Suppressor macrophage treated with lipopolysaccharide for 4 hours (primary cell): Measurements from ENCODE around the gene PAPPA.
A peak's percentile ranks its signal among the peaks of the same experiment; 100 is the strongest.

ENCODE experiments used
- DNase-seq: peaks from one replicate; pipeline ENCODE4 v3.0.0-alpha.2; 2020

PAPPA gene

DNA sequence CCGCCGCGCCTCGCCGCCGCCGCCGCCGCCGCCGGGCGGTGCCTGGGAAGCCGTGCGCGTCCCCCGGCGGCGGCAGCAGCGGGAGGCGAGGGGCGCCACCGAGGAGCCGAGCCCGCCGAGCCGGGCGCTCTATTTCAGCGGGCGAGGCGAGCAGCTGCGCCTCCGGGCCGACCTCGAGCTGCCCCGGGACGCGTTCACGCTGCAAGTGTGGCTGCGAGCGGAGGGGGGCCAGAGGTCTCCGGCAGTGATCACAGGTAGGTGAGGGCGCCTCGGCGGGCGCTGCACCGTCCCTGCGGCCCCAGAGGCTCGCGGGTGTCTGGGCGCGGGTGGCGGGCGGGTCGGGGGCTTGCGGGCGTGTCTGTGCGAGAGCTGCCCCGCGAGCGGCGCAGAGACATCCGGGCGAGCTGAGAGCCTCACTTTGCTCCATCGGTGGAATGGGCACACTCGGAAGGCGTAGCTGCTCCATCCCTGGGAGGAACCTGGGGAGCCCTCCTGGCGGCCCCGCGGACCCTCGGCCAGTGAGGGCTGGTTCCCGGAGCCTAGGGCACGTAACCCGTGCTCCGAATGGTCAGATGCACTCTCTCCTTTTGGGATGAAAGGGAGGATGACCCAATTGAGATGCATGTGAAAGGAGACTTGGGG, 864 bp downstream of the PAPPA start:
- no peak for DNase-seq

DNA sequence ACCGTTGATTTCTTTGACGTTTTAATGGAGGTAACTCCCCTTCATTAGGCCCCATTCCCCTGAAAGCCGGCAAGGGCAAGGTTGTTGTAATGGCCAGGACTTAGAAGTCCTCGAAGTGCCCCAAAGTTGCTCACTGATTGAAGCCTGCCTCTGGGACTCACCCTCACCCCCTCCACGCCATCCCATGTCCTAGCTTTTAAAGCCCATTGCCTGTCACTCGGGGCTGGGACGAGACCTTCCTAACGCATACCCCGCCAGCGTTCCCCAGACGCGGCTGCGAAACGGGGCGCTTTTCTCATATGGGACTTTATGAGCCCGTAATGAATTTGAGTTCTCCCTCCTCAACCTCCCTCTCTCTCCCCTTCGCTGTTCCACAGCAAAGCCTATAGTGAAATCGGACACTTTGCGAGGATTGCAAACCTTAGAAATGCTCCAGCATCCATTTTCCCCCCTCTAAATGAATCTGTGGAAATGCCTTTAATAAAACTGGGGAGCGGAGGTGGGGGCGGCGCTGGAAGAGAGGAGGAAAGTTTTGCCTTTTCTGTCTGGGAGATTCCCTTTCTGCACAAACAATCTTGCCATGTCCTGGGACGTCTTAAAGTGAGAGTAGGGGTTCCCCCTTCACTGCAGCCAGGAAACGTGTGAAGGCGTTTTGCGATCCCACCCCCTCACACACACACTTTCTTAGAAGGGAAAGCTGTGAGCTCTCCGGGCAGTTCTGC, 1.5 kb downstream of the PAPPA start:
- DNase-seq: no peak

DNA sequence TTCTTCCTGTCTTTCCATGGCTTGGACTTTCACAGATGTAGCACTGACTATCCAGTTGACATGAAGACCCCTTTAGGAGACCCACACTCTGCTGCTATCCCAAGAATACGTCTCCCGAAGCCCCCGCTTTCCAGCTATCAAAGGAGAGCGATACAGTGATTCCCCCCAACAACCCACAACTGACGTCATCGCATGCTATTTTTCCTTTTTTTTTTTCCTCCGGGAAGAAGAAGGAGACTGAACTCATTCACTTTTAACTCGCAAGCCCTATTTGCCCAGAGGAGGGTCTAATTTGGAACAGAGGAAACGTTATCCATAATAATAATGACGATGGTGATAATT, 2.1 kb downstream of the PAPPA start:
- no peak for DNase-seq

DNA sequence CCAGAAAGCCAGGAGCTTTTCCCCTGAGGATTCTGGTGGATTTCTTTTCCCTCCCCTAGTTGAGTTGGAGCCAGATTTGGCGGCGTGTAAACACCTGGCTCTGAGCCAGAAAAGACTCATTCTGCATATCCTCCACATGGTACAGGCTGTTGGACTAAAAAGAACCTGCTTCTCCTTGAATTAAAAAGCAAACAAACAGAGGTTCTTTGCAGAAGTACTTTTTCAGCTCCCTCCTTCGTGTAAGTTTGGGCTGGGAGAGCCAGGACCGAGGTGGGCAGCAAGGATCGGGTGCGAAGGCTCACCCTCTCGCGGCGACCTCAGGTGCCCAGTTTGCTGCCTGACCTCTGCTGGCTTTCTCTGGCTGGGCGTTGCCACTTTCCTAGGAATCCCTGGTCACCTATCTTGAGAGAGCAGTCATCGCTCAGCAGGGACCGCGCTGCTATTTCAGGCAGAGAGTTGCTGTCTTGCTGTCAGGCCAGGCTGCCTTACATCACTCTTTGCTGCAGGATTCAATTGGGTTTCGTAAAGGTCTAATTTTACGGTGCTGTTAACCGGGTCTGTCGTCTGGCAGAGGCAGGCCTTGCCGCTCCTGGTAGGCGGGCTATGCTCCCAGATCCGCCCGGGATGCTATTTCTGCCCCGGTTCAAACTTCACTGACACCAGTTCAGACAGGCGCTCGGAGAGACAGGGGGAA, 3.2 kb downstream of the PAPPA start:
- no peak for DNase-seq

DNA sequence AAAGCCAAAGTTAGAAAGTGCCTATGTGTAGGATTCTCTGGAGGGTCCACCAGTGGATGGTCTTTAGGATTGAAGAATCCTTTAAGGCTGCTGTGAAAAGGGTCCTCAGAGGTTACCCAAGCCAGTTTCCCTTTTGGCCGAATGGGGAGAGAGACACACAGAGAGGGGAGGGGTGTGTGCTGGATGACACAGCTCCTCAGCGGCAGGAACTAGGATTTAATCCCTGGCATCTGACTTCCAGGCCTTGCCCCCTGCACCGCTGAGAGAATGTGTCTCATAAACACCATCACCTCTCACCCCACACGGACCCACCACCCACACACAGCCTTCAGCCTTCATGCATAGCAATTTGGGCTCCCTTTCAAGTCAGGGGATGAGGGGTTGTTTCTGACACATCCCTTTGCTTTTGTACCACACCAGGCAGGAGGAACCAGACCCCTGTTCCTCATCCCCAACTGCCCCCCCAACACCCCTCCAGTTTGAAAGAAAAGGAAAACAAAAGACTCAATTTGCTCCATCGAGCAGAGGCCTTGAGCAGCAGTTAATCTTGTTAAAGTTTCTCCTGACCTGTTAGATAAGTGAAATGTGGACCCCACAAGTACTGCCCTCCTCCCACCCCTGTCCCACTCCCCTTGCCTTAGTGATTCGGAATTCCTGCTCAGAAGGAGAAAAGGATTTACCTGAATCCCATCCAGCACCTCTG, 4.0 kb downstream of the PAPPA start:
- DNase-seq: no peak

DNA sequence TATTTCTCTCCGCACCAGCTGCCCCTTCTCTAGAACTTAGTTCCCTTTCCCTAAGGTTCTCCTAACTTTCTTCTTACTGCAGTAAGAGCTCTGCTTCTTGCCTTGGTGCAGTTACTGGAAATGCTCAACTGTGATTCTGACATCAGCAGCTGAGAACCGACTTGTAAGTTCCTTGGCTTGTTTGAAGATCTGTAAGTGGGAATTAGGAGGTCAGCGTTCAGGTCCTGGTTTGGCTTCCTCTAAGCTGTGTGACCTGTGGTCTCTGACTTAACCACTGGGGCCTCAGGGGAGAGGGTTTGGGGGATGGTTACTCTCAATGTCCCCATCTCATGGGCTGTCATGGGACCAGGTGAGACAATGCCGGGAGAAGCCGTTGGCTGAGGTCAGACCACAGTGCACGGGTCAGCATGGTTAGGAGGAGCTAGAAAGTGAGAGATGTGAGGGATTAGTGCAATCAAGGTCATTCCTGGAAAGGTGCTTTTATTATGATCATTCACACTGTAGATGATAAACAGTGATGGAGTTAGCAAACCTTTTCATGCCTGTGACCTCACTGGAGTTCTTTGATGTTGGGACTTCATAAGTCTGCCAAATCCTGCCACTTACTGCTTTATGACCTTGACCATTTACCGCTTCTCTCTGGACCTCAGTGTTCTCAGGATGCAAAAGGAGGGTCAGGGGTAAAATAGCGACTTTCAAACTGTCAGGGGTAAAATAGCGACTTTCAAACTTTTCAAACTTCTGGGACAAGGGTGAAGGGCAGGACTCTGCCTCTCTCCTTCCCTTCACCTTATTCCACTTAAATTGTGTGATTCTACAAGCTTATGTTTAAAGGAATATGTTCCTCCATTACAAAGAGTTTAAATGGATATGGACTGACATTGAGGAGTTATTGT, 7.3 kb downstream of the PAPPA start:
- no peak for DNase-seq

DNA sequence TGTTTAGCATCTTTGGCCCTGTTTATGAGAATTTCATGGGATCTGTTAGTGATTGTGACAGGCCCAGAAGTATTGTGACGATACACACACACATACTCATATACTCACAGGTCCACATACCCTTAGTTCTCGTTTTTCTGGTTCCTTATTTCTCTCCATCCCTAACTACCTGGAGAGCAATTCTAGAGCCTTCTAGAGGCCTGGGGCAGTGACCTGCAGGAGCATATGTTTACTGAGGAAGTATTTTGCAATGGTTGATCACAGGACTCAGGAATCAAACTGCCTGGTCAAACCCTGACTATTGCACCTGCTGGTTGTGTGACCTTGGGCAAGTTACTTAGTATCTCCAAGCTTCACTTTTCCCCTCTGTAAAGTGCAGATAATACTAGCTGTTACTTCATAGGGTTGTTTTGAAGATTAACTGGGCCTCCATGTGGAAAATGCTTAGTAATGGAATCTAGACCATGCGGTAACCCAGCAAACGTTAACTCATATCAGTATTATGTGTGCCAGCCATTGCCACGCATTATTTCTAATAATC, 8.7 kb downstream of the PAPPA start:
- no peak for DNase-seq

DNA sequence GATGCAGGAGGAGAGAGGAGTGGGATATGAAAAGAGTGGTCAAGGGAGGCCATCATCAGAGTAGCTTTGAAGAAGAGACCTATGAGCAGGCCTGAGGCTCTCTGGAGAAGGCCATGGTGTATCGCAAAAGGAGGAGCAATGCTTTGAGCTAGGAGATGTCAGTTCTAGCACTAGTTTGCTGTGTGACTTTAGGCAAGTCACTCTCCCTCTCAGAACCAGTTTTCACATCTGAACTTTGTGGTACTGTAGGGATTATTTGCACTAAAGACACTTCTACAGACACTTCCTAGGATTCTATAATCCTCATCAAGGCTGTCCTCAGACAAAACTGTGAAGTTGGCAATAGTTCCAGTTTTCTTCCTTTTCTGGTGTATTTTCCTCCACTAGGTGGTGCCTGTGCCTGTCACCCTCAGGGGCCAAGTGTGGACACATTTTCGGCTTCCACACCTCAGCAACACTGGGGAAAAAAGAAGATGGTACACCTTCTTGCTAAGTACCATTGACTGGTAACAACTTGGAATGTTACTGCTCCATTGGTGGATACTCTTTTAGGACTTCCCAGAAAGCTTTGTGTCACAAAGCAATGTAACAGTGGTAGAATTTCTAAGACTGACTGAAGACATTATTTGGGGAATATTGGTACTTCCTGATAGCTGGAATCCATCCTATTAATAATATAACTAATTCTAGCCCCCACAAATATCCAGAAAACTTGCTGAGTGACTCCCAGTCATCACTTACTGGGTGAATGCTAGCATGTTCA, 9.9 kb downstream of the PAPPA start:
- peak; percentile 19 for DNase-seq

DNA sequence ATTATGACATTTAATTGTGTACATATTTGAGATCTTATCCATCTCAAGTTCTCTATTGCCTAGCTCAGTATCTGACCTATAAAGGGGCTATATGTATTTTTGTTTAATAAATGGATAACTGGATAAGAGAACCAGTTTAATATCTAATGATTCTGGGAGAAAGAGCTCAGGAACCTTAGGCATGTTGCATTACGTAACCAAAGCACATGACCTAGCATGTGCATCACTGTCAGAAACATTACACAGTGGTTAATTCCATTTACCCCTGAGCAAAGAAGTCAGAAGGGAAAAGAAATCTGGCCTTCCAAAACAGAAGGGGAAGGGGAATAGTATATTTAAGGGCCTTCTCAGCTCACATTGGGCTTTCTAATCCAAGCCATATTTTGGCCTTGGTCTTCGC, 12.3 kb downstream of the PAPPA start:
- no peak for DNase-seq

DNA sequence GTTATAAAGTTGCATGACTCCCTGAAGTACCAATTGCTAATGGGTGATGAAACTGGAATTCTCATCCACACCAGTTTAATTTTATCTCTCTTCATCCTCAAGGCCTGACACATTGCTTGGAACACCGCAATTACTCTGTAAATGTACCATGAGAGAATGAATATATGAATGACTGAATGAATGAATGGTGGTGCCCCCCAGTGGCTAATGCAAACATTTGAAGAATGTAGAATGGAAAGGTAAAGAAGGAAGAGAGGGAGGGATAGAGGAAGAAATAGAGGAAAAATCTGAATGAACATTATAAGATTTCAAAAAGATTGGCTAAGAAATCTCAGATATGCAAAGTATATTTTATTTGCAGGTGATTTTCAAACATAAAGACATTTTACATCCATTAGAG, 13.1 kb downstream of the PAPPA start:
- DNase-seq: no peak

DNA sequence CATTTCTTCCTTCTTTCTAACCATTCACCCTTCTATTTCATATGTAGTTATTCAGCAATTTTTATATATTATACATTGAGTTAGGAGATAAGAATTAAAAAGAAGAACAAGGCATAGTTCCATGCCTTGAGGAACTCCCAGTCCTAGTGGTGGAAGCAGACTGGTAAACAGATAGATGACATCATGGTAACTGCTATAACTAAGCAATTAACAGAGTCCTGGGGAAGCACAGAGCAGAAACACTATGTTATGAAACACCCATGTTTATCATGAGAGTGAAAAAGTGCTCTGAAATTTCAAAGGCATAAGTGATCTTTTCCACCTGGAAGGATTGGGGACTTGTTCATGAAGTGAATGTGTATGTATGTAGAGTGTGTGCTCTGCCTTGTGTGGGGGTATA, 14.6 kb downstream of the PAPPA start:
- no peak for DNase-seq

DNA sequence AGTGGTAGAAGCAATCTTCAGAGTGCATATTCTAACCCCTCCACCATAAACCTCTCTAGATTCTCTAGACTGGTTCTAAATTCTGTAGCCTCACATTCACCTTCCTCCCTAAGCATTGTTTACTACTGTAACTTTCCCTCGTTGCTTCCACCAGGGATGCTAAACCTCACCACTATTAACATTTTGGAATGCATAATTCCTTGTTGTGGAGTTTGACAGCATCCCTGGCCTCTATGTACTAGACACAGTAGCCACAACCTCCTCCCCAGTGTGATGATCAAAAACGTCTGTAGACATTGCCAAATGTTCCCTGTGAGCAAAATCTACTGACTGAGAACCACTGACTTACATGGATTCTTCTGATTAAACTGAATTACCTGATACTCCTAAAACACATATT, 18.6 kb downstream of the PAPPA start:
- DNase-seq: no peak

DNA sequence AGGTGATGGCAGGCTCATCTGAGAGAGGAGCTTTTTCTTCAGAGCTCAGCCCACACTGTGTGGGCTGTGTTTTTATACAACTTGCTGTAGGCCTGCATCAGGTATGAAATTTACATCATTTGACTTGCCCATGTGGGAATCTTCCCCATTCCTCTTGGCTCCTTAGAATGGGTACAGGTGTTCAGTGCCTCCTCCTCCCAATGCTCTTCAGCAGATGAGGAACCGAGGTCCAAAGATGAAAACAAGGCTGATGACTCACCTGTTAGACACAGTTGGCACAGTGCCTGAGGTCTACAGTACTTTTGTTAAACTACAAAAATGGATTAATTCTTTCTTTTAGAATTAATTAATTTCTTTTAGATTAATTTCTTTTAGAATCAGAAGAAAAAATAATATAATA, 20.8 kb downstream of the PAPPA start:
- no peak for DNase-seq

DNA sequence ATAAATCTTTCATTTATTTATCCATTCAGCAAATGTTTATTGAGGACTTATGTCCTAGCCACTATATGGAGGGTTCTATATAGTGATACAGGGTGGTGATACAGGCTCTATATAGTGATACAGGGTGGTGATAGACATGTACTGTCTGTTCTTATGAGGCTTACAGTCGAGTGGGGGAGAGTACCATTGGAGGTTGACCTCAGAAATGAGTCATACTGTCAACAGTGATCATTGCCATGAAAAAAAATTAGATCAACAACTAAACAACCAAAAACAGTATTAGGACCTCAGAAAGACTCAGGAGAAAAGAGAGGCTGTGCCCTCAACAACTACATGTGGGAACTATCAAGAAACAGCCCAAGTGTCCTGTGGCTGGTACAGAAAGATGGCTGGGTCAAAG, 22.0 kb downstream of the PAPPA start:
- DNase-seq: no peak

DNA sequence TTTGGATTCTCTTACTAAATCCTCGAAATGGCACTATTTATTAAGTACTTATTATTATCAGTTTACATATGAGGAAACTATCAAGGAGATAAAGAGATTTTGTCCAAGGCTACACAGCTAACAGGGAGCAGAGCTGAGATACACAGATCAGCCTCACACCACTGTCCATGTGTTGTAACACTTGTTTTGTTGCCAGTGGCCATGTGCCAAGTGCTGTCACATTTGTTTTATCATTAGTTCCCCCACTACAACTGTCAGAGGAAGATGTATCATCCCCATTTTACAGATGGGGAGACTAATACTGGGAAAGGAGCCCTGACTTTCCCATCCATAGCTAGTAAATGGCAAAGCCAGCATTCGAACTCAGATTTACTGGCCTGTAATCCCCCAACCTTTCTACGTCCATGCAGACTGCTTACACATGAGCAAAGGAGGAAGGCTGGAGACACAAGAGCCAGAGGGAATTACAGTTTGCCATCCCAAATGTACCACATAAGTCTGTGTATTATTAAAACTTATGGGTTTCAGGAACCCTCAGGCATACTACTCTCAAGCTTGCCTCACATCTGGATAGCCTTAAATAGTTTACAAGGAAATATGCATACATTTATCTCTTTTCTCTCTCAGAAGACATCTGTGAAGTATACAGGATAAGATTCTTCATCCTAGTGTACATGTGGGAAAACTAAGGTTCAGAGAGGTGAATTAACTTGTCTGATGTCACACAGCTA, 25.1 kb downstream of the PAPPA start:
- DNase-seq: no peak

DNA sequence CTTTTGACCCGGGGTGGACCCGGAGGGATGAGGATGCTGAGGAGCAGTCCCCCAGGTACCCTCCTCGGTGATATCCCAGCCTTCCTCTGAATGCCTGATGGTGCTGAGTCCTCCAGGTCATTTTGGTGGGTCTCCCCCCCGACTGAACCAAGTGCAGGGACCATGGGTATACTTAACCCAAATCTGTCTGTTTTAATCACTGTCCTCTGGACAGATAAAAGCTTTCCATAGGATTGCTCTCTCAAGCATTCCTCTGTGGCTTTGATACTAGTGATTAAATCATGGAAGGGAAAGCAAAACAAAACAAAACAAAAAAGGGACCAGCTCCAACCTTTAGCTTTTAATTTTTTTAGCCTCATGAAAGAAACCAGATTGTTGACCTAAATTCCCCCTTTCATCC, 26.0 kb downstream of the PAPPA start:
- DNase-seq: no peak

DNA sequence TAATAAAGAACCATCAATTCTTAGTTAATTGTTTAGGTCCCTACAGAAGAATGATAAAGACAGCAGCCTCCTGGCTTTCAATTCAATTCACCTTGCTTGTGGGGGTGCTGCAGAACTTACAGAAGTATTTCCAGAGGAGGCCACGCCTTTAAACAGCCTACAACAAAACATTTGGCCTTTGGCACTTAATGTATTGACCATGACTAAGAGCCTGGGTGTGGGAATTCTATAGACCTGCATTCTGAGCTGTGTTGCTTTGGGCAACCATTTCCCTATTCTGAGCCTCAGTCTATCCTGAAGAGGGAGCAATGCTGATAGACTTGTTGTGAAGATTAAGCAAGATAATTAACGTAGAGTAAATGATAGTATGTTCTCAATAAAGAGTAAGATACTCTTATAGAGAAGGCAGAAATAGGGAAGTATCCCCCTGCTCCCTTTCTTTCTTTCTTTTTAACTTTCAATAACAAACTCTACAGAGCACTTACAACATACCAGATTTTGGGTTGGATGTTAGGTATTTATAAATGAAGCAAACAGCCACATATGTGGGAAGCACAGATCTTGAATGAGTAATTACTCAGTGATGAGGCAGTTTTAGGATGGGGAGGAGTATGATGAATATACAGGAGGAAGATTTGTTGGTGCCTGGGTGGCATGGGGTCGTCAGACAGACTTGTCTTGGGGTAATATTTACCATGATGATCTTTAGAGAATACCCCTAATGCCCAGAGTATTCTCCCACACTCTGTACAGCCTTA, 28.4 kb downstream of the PAPPA start:
- no peak for DNase-seq

DNA sequence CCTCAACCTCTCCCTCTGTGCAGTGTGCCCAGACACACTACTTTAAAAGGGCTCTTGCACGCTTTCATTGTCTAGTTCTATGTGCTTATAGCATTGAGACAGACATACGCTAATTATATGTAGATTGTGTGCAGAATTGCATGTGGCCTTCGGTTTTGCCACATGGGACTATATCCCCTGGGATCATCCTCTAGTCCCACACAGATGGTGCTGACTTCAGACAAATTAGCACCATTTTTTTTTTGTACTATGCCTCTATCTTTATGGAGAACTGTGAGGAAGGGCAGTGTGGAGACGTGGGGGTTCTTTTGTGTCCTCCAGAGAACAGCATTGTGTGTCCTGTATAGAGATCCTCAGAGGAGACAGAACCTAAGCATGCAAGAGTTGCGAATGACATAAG, 29.3 kb downstream of the PAPPA start:
- no peak for DNase-seq

DNA sequence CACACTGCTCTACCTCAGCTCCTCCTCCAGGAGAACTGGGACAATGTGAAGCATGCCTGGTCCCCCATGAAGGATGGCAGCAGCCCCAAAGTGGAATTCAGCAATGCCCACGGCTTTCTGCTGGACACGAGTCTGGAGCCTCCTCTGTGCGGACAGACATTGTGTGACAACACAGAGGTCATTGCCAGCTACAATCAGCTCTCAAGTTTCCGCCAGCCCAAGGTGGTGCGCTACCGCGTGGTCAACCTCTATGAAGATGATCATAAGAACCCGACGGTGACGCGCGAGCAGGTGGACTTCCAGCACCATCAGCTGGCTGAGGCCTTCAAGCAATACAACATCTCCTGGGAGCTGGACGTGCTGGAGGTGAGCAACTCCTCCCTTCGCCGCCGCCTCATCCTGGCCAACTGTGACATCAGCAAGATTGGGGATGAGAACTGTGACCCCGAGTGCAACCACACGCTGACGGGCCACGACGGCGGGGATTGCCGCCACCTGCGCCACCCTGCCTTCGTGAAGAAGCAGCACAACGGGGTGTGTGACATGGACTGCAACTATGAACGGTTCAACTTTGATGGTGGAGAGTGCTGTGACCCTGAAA, 34.1 kb downstream of the PAPPA start:
- no peak for DNase-seq

DNA sequence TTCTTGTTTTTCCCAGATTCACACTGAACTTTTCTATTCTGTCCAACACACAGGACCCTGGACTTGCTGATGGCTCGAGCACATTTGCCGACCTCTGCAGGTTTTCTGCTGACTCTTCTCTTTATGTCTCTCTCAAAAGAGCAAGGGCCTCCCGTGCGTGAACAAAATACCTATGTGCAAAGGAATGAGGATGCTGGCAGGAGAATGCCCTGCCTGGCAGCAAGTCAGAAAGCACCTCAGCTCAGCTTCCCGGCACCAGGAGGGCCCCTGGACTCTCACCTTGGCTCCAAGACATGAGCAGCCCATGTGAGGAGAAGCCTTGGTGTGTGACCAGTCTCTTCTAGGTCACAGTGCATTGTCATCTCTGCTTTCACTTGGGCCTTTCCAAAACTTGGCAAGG, 36.1 kb downstream of the PAPPA start:
- DNase-seq: no peak
